SK-N-SH (cell line): ENCODE results near the gene ZNF646. TPM values are rescaled to one million over a fixed set of nuclear protein-coding genes. Genes with fewer than 3 reads are reported as not detected.

Experiments used
- CTCF ChIA-PET: fragments of 300-600, 350-600 bp; formaldehyde crosslinking; extraction: SDS; loops from one replicate; lab custom pipeline; 2021; lab: Yijun Ruan, JAX
- POLR2A ChIA-PET: fragments of 350-600 bp; sonication (Branson Sonifier 250); formaldehyde crosslinking; extraction: SDS; loops from one replicate; lab custom pipeline; 2020; ENCODE audit warnings: antibody characterized with exemption, inconsistent platforms; lab: Yijun Ruan, JAX
- DNase-seq: peaks from one replicate; pipeline ENCODE4 v3.0.0; 2012
- H2AFZ ChIP-seq: fragments of 200-600 bp; sonication (generic); 2 replicates; pipeline ENCODE4 v1.8.1; 2016; ENCODE audit warnings: antibody characterized with exemption, mild to moderate bottlenecking, low read depth
- H3F3A ChIP-seq: fragments of 200-600 bp; sonication (generic); replicated peaks from 2 replicates; pipeline ENCODE3; 2016; ENCODE audit warnings: antibody characterized with exemption, mild to moderate bottlenecking; ENCODE audit not compliant: insufficient read depth
- H3K27ac ChIP-seq, 2 experiments: fragments of 200-500 bp in 1 of 2; fragments of 200-600 bp in 1 of 2; sonication (Bioruptor generic) in 1 of 2; sonication (generic), shearing (Covaris generic) in 1 of 2; 2 replicates each; pipeline versions ENCODE4 v1.5.1 to v1.6.1; 2014 to 2016; ENCODE audit warnings: low read depth in 2 of 2, inconsistent platforms in 1 of 2, low read length in 1 of 2, mild to moderate bottlenecking in 1 of 2, mixed read lengths in 1 of 2
- H3K27me3 ChIP-seq: fragments of 200-600 bp; sonication (generic), shearing (Covaris generic); 2 replicates; pipeline ENCODE4 v1.6.1; 2016; ENCODE audit warnings: mixed run types; ENCODE audit not compliant: insufficient read depth
- H3K36me3 ChIP-seq, 2 experiments: fragments of 200-500 bp in 1 of 2; fragments of 200-600 bp in 1 of 2; sonication (Bioruptor generic) in 1 of 2; sonication (generic) in 1 of 2; replicated peaks in 1 of 2; 2 replicates each; pipeline versions ENCODE3 to v1.5.1; 2014 to 2016; ENCODE audit warnings: low read length in 1 of 2, mild to moderate bottlenecking in 1 of 2; ENCODE audit not compliant: insufficient read depth in 2 of 2, control insufficient read depth in 1 of 2
- H3K4me1 ChIP-seq, 2 experiments: fragments of 200-500 bp in 1 of 2; fragments of 200-600 bp in 1 of 2; sonication (Bioruptor generic) in 1 of 2; sonication (generic), shearing (Covaris generic) in 1 of 2; 2 replicates each; pipeline versions ENCODE4 v1.5.1 to v1.6.1; 2014 to 2016; ENCODE audit warnings: low read depth in 1 of 2, low read length in 1 of 2, mixed run types in 1 of 2; ENCODE audit not compliant: insufficient read depth in 2 of 2, control insufficient read depth in 1 of 2
- H3K4me2 ChIP-seq: fragments of 200-600 bp; sonication (generic), shearing (Covaris generic); 2 replicates; pipeline ENCODE4 v1.6.1; 2017; ENCODE audit warnings: mixed run types
- H3K4me3 ChIP-seq, 2 experiments: fragments of 200-500 bp in 1 of 2; fragments of 200-600 bp in 1 of 2; sonication (Bioruptor generic) in 1 of 2; sonication (generic), shearing (Covaris generic) in 1 of 2; 2 replicates each; pipeline versions ENCODE4 v1.5.1 to v1.8.1; 2014 to 2016; ENCODE audit warnings: low read depth in 2 of 2, inconsistent platforms in 1 of 2, low read length in 1 of 2, mild to moderate bottlenecking in 1 of 2, mixed read lengths in 1 of 2, moderate library complexity in 1 of 2
- H3K79me2 ChIP-seq: fragments of 200-600 bp; sonication (generic); 2 replicates; pipeline ENCODE4 v1.8.1; 2017; ENCODE audit warnings: mild to moderate bottlenecking; ENCODE audit not compliant: insufficient read depth
- H3K9ac ChIP-seq: fragments of 200-600 bp; sonication (generic); 2 replicates; pipeline ENCODE4 v1.6.1; 2017; ENCODE audit warnings: mixed run types
- H3K9me2 ChIP-seq: fragments of 200-600 bp; sonication (generic); 2 replicates; pipeline ENCODE4 v1.6.1; 2017; ENCODE audit warnings: mixed run types
- H3K9me3 ChIP-seq: fragments of 200-600 bp; sonication (generic); 2 replicates; pipeline ENCODE4 v1.6.1; 2017; ENCODE audit warnings: mixed run types, mild to moderate bottlenecking, moderate library complexity
- H4K20me1 ChIP-seq: fragments of 200-600 bp; sonication (generic); 2 replicates; pipeline ENCODE4 v1.6.1; 2017; ENCODE audit warnings: mild to moderate bottlenecking, mixed run types; ENCODE audit not compliant: insufficient read depth
- CHD2 ChIP-seq: fragments of 150-350 bp; IDR thresholded peaks from 2 replicates; pipeline ENCODE4 v1.6.1; 2018; ENCODE audit warnings: low read length; ENCODE audit not compliant: partially characterized antibody
- ELF1 ChIP-seq: IDR thresholded peaks from 2 replicates; pipeline ENCODE4 v1.4.0; 2012
- EZH2phosphoT487 ChIP-seq: fragments of 200-600 bp; sonication (generic); IDR thresholded peaks from 2 replicates; pipeline ENCODE4 v1.6.1; 2017; ENCODE audit warnings: low read depth, mixed run types, mild to moderate bottlenecking, antibody characterized with exemption, moderate library complexity, borderline replicate concordance
- FOSL2 ChIP-seq: IDR thresholded peaks from 2 replicates; pipeline ENCODE4 v1.4.0; 2012; ENCODE audit warnings: low read depth, mild to moderate bottlenecking, moderate library complexity, borderline replicate concordance
- FOXM1 ChIP-seq: IDR thresholded peaks from 2 replicates; pipeline ENCODE4 v1.4.0; 2012; ENCODE audit warnings: low read depth, mild to moderate bottlenecking
- GATA2 ChIP-seq: sonication (generic); formaldehyde crosslinking; IDR thresholded peaks from 2 replicates; pipeline ENCODE4 v1.5.0; 2020; ENCODE audit warnings: mild to moderate bottlenecking, missing genetic modification reagents
- MEF2A ChIP-seq: IDR thresholded peaks from 2 replicates; pipeline ENCODE4 v1.4.0; 2012; ENCODE audit warnings: low read depth, borderline replicate concordance
- MXI1 ChIP-seq: IDR thresholded peaks from 2 replicates; pipeline ENCODE4 v1.6.1; 2012; ENCODE audit warnings: mild to moderate bottlenecking, low read depth, low read length, improper control_type of control experiment
- NFIC ChIP-seq: IDR thresholded peaks from 2 replicates; pipeline ENCODE4 v1.4.0; 2012; ENCODE audit warnings: borderline replicate concordance
- NRF1 ChIP-seq: IDR thresholded peaks from 2 replicates; pipeline ENCODE4 v1.6.1; 2012; ENCODE audit warnings: low read depth, mild to moderate bottlenecking, low read length
- RAD21 ChIP-seq: IDR thresholded peaks from 2 replicates; pipeline ENCODE4 v1.6.1; 2012; ENCODE audit warnings: mild to moderate bottlenecking, low read length
- RCOR1 ChIP-seq: fragments of 150-350 bp; IDR thresholded peaks from 2 replicates; pipeline ENCODE4 v1.6.1; 2017; ENCODE audit warnings: antibody characterized with exemption, low read length
- RXRA ChIP-seq: IDR thresholded peaks from 2 replicates; pipeline ENCODE4 v1.4.0; 2012; ENCODE audit warnings: low read depth, mild to moderate bottlenecking, borderline replicate concordance
- SMC3 ChIP-seq: IDR thresholded peaks from 2 replicates; pipeline ENCODE4 v1.6.1; 2012; ENCODE audit warnings: low read depth, low read length, improper control_type of control experiment
- TCF12 ChIP-seq: IDR thresholded peaks from 2 replicates; pipeline ENCODE4 v1.4.0; 2012
- YY1 ChIP-seq: IDR thresholded peaks from 2 replicates; pipeline ENCODE4 v1.4.0; 2012; ENCODE audit warnings: low read depth, mild to moderate bottlenecking
- WGBS: methylation state at CpG from one replicate; pipeline ENCODE4 v1.1.6; 2017; ENCODE audit warnings: low lambda C conversion rate; 5-methylcytosine and 5-hydroxymethylcytosine counted together
- polyA plus RNA-seq, 3 experiments: library from polyadenylated mRNA; depleted of rRNA; stranded (reverse); fragments of >200 nt; gene quantifications; 2 replicates each; pipeline ENCODE4 v1.2.3, GENCODE V29; 2012
- TF ChIP-seq, protein P1 (sequence below): fragments of 150-350 bp; IDR thresholded peaks from 2 replicates; pipeline ENCODE4 v1.6.1; 2017; ENCODE audit warnings: antibody characterized with exemption, low read length, low read depth, borderline replicate concordance
- TF ChIP-seq, protein P2 (sequence below): fragments of 200-600 bp; sonication (generic); IDR thresholded peaks from 2 replicates; pipeline ENCODE4 v1.6.1; 2017; ENCODE audit warnings: antibody characterized with exemption, mild to moderate bottlenecking, moderate library complexity
- TF ChIP-seq, protein P3 (sequence below): IDR thresholded peaks from 2 replicates; pipeline ENCODE4 v1.4.0; 2012; ENCODE audit warnings: low read depth
- TF ChIP-seq, protein P4 (sequence below): IDR thresholded peaks from 2 replicates; pipeline ENCODE4; 2012
- TF ChIP-seq, protein P5 (sequence below): fragments of 150-350 bp; IDR thresholded peaks from 2 replicates; pipeline ENCODE4 v1.6.1; 2016; ENCODE audit warnings: mild to moderate bottlenecking, low read depth, low read length
- TF ChIP-seq, protein P6 (sequence below): IDR thresholded peaks from 2 replicates; pipeline ENCODE4 v1.4.0; 2012; ENCODE audit warnings: low read depth, borderline replicate concordance
- TF ChIP-seq, protein P7 (sequence below): IDR thresholded peaks from 2 replicates; pipeline ENCODE4 v1.6.1; 2012; ENCODE audit warnings: mild to moderate bottlenecking, low read depth, low read length, moderate library complexity

The ZNF646 gene
- polyA plus RNA-seq, 1 of the 3 experiments (the other 2 are of a cell fraction): 3.4 TPM

DNA sequence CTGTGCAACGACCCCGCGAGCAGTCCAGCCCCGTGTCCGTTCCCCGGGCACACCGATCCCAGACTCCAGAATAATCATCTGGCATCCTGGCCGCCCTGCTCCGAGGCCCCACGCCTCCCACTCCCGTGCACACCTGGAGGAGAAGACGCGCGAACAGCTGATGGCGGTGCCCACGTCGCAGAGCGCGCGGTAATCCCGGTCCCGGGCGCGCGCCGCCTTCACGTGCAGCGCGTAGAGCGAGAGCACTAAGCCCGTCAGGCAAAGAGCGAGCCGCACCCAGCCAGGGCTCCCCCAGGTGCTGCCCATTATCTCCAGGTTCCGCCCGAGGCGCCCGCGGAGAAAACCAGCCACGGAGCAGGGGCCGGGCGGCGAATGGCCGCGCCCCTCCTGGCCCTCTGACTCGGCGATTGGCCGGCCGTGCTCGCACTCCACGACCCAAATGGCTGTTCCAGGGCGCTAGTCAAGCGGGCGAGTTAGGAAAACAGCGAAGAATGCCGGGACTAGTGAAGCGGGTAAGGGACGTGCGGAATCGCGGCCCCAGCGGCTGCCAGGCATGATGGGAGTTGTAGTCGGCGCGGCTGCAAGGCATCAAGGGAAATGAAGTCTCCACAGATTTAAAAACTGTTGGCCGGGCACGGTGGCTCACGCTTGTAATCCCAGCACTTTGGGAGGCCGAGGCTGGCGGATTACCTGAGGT is 20.4 kb downstream of the ZNF646 start, which contains the start of gene VKORC1:
Gene VKORC1, minus strand, starts transcription at position 374 of the 697 bp plus-strand sequence. Its CDS starts 68 bp downstream, at position 306.
- Histone ChIP-seq H3F3A (no peaks in the 10 kb centered on the region), H3K4me1 (peaks cover 4 to 16% of the 10 kb centered on the region in 2 experiments; a peak in 2 of 4 replicates), H3K9me3 (no peaks in the 10 kb centered on the region), H3K36me3 (no peaks in the 10 kb centered on the region), H4K20me1 (peaks cover 7% of the 10 kb centered on the region; the same call in 1 of the 2 replicates), H2AFZ (peak within 1 kb of the TSS; percentile 80; the same call in 1 of the 2 replicates), H3K9ac (peak within 1 kb of the TSS; percentile 92), H3K27ac (peak within 1 kb of the TSS; percentile 73 to 78), H3K9me2 (no peaks in the 10 kb centered on the region), H3K4me2 (peak within 1 kb of the TSS; percentile 100), H3K79me2 (peaks cover 48% of the 10 kb centered on the region), H3K27me3 (no peaks in the 10 kb centered on the region), H3K4me3 (peak within 1 kb of the TSS; percentile 68 to 100)
- ChIA-PET POLR2A (interaction anchor here (0.5 to 1.8 kb wide), 7 partner anchors 8 to 348 kb away, joined by 3 to 10 read pairs (median 5); partner anchors contain the start of genes FUS, KAT8 and ZNF843), CTCF (interaction anchor here (2.6 kb wide), 1 partner anchor 48 kb away, joined by 13 read pairs; no protein-coding TSS in a partner anchor)
- WGBS: 1% methylated on average over 19 of the region's 69 CpGs
- peak; percentile 93 for DNase-seq
- TF ChIP-seq RCOR1: no peak
- peak; percentile 72 for TF ChIP-seq ELF1
- TF ChIP-seq SMC3: no peak
- TF ChIP-seq RXRA: no peak
- TF ChIP-seq, protein P1, sequence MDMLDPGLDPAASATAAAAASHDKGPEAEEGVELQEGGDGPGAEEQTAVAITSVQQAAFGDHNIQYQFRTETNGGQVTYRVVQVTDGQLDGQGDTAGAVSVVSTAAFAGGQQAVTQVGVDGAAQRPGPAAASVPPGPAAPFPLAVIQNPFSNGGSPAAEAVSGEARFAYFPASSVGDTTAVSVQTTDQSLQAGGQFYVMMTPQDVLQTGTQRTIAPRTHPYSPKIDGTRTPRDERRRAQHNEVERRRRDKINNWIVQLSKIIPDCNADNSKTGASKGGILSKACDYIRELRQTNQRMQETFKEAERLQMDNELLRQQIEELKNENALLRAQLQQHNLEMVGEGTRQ: no peak
- peak; percentile 34; the same call in 1 of the 2 replicates for TF ChIP-seq TCF12
- TF ChIP-seq RAD21: no peak
- no peak for TF ChIP-seq NFIC
- TF ChIP-seq CHD2: no peak
- TF ChIP-seq, protein P2, sequence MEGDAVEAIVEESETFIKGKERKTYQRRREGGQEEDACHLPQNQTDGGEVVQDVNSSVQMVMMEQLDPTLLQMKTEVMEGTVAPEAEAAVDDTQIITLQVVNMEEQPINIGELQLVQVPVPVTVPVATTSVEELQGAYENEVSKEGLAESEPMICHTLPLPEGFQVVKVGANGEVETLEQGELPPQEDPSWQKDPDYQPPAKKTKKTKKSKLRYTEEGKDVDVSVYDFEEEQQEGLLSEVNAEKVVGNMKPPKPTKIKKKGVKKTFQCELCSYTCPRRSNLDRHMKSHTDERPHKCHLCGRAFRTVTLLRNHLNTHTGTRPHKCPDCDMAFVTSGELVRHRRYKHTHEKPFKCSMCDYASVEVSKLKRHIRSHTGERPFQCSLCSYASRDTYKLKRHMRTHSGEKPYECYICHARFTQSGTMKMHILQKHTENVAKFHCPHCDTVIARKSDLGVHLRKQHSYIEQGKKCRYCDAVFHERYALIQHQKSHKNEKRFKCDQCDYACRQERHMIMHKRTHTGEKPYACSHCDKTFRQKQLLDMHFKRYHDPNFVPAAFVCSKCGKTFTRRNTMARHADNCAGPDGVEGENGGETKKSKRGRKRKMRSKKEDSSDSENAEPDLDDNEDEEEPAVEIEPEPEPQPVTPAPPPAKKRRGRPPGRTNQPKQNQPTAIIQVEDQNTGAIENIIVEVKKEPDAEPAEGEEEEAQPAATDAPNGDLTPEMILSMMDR: no peak
- 0 out of 2 replicates have a peak, but pooled peaks have one; percentile 17 for TF ChIP-seq FOXM1
- TF ChIP-seq, protein P3, sequence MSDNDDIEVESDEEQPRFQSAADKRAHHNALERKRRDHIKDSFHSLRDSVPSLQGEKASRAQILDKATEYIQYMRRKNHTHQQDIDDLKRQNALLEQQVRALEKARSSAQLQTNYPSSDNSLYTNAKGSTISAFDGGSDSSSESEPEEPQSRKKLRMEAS: peak; percentile 78
- TF ChIP-seq, protein P4, sequence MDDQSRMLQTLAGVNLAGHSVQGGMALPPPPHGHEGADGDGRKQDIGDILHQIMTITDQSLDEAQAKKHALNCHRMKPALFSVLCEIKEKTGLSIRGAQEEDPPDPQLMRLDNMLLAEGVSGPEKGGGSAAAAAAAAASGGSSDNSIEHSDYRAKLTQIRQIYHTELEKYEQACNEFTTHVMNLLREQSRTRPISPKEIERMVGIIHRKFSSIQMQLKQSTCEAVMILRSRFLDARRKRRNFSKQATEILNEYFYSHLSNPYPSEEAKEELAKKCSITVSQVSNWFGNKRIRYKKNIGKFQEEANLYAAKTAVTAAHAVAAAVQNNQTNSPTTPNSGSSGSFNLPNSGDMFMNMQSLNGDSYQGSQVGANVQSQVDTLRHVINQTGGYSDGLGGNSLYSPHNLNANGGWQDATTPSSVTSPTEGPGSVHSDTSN: peak; percentile 81
- no peak for TF ChIP-seq FOSL2
- TF ChIP-seq YY1: peak; percentile 42; the same call in 1 of the 2 replicates
- no peak for TF ChIP-seq EZH2phosphoT487
- TF ChIP-seq MEF2A: no peak
- TF ChIP-seq, protein P5, sequence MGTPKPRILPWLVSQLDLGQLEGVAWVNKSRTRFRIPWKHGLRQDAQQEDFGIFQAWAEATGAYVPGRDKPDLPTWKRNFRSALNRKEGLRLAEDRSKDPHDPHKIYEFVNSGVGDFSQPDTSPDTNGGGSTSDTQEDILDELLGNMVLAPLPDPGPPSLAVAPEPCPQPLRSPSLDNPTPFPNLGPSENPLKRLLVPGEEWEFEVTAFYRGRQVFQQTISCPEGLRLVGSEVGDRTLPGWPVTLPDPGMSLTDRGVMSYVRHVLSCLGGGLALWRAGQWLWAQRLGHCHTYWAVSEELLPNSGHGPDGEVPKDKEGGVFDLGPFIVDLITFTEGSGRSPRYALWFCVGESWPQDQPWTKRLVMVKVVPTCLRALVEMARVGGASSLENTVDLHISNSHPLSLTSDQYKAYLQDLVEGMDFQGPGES: no peak
- no peak for TF ChIP-seq GATA2 (CRISPR knock-in tag)
- no peak for TF ChIP-seq NRF1
- peak; percentile 75; the same call in 1 of the 2 replicates for TF ChIP-seq MXI1
- TF ChIP-seq, protein P6, sequence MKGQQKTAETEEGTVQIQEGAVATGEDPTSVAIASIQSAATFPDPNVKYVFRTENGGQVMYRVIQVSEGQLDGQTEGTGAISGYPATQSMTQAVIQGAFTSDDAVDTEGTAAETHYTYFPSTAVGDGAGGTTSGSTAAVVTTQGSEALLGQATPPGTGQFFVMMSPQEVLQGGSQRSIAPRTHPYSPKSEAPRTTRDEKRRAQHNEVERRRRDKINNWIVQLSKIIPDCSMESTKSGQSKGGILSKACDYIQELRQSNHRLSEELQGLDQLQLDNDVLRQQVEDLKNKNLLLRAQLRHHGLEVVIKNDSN: no peak
- TF ChIP-seq, protein P7, sequence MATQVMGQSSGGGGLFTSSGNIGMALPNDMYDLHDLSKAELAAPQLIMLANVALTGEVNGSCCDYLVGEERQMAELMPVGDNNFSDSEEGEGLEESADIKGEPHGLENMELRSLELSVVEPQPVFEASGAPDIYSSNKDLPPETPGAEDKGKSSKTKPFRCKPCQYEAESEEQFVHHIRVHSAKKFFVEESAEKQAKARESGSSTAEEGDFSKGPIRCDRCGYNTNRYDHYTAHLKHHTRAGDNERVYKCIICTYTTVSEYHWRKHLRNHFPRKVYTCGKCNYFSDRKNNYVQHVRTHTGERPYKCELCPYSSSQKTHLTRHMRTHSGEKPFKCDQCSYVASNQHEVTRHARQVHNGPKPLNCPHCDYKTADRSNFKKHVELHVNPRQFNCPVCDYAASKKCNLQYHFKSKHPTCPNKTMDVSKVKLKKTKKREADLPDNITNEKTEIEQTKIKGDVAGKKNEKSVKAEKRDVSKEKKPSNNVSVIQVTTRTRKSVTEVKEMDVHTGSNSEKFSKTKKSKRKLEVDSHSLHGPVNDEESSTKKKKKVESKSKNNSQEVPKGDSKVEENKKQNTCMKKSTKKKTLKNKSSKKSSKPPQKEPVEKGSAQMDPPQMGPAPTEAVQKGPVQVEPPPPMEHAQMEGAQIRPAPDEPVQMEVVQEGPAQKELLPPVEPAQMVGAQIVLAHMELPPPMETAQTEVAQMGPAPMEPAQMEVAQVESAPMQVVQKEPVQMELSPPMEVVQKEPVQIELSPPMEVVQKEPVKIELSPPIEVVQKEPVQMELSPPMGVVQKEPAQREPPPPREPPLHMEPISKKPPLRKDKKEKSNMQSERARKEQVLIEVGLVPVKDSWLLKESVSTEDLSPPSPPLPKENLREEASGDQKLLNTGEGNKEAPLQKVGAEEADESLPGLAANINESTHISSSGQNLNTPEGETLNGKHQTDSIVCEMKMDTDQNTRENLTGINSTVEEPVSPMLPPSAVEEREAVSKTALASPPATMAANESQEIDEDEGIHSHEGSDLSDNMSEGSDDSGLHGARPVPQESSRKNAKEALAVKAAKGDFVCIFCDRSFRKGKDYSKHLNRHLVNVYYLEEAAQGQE: no peak
